Keratinocyte (primary cell): ENCODE measurements around the gene GLG1.

Experiments
- CTCF ChIP-seq, 3 experiments: IDR thresholded peaks in 1 of 3; conservative IDR thresholded peaks in 1 of 3; optimal IDR thresholded peaks in 1 of 3; 2 replicates in 2 of 3; 3 replicates in 1 of 3; pipeline versions ENCODE3 to v1.5.1; 2011; ENCODE audit warnings: low read length in 3 of 3, mild to moderate bottlenecking in 3 of 3, moderate library complexity in 2 of 3, control low read depth in 1 of 3, inconsistent platforms in 1 of 3; ENCODE audit not compliant: insufficient read depth in 2 of 3; ENCODE audit errors: extremely low read depth in 1 of 3
- EZH2 ChIP-seq: IDR thresholded peaks from one replicate; pipeline ENCODE4 v1.6.1; 2012; ENCODE audit warnings: inconsistent platforms, mild to moderate bottlenecking, low read length, moderate library complexity

DNA sequence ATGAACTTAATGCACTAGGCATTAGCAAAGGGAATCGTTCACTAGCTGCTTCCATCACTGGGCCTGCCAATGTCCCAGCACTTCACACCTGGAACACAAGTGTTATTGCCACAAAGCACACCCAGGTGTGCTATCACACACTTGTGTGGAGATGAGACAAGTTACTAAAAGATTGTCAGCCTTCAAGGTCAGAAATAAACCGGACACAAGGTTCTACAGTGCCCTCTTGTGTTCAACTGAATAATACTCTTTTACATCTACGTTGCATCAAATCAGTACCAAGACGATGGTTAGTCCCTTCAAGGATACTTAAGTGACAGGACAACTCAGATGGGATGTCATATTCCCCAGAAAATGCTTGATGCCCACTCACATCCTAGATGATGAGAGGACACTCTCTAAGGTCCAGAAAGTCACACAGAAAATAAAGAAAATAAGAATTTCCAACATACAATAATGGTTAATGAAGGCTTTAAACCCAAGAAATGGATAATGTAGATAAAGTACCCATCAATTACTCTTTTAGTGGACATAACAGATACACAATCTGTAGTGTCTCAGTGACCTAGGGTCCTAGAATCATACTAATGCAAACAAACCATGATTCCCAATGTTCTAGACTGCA, 16.4 kb upstream of the GLG1 start:
- TF ChIP-seq CTCF (optimal IDR thresholded peaks at IDR 0.05 in 1 of 3, IDR thresholded peaks at IDR 0.05 in 1 of 3, conservative IDR thresholded peaks at IDR 0.05 in 1 of 3; ENCODE audit: extremely low read depth in 1 of 3, insufficient read depth in 2 of 3, low read length in 3 of 3): peak; percentile 38 to 61 (median 39)
- no peak for TF ChIP-seq EZH2
